Neural crest cell (in vitro differentiated cells): ENCODE measurements around the gene CFAP97. TPM values are rescaled to one million over a fixed set of nuclear protein-coding genes. Genes with fewer than 3 reads are reported as not detected.

Experiments
- DNase-seq: peaks from one replicate; pipeline ENCODE4 v3.0.0; 2021; ENCODE audit warnings: low read depth, mixed read lengths, low spot score
- H3K27ac Mint-ChIP-seq: one replicate; pipeline ENCODE4 v1.8.0; 2021; ENCODE audit warnings: mild to moderate bottlenecking, mixed read lengths; ENCODE audit not compliant: unreplicated experiment
- H3K27me3 Mint-ChIP-seq: 2 replicates; pipeline ENCODE4 v1.8.0; 2021; ENCODE audit warnings: low read depth, mild to moderate bottlenecking, mixed read lengths
- H3K36me3 Mint-ChIP-seq: 2 replicates; pipeline ENCODE4 v1.8.0; 2021; ENCODE audit warnings: low read depth, mild to moderate bottlenecking, mixed read lengths
- H3K4me1 Mint-ChIP-seq: 2 replicates; pipeline ENCODE4 v1.8.0; 2021; ENCODE audit warnings: mixed read lengths
- H3K4me3 Mint-ChIP-seq: one replicate; pipeline ENCODE4 v1.8.0; 2021; ENCODE audit warnings: mild to moderate bottlenecking, mixed read lengths
- H3K9me3 Mint-ChIP-seq: 2 replicates; pipeline ENCODE4 v1.8.0; 2021; ENCODE audit warnings: mixed read lengths
- CTCF ChIP-seq: fragments of 200-600 bp; sonication (generic); conservative IDR thresholded peaks from 2 replicates; pipeline ENCODE4 v1.5.0; 2021; ENCODE audit warnings: antibody characterized with exemption, mild to moderate bottlenecking
- total RNA-seq: library from RNA; stranded (reverse); gene quantifications from 2 replicates; pipeline ENCODE4 v1.2.1, GENCODE V29; 2021

The CFAP97 gene
- total RNA-seq, 1 donor from 2014 or later = 34.6 TPM

GRCh38 chr4:185215261-185215660 is 11.5 kb upstream of the CFAP97 start:
- no peak for TF ChIP-seq CTCF
- Mint-ChIP-seq H3K9me3 (no peaks in the 10 kb centered on the region), H3K27ac (no peak overlapping the region), H3K4me1 (peaks cover 22% of the 10 kb centered on the region), H3K27me3 (peaks cover 9% of the 10 kb centered on the region), H3K4me3 (no peak overlapping the region), H3K36me3 (no peaks in the 10 kb centered on the region)
- DNase-seq = no peak

- no peak for DNase-seq
- peaks cover 25% of the 10 kb centered on the region for H3K4me1 Mint-ChIP-seq
- H3K4me3 Mint-ChIP-seq = peak overlapping the region; percentile 58
- H3K9me3 Mint-ChIP-seq = no peaks in the 10 kb centered on the region
- H3K36me3 Mint-ChIP-seq = no peaks in the 10 kb centered on the region
- peaks cover 10% of the 10 kb centered on the region for H3K27me3 Mint-ChIP-seq
- no peak for TF ChIP-seq CTCF
- no peak overlapping the region for H3K27ac Mint-ChIP-seq
Measured at GRCh38 chr4:185213877-185214276, 10.1 kb upstream of the CFAP97 start.

GRCh38 chr4:185212581-185212980 is 8.8 kb upstream of the CFAP97 start:
- no peak for DNase-seq
- Mint-ChIP-seq H3K27ac (no peak overlapping the region), H3K4me1 (peaks cover 28% of the 10 kb centered on the region), H3K27me3 (peaks cover 15% of the 10 kb centered on the region), H3K36me3 (no peaks in the 10 kb centered on the region), H3K4me3 (peak overlapping the region; percentile 38), H3K9me3 (no peaks in the 10 kb centered on the region)
- TF ChIP-seq CTCF = no peak

- peaks cover 15% of the 10 kb centered on the region for H3K27me3 Mint-ChIP-seq
- no peak overlapping the region for H3K27ac Mint-ChIP-seq
- no peaks in the 10 kb centered on the region for H3K36me3 Mint-ChIP-seq
- H3K9me3 Mint-ChIP-seq = no peaks in the 10 kb centered on the region
- no peak for DNase-seq
- peaks cover 23% of the 10 kb centered on the region for H3K4me1 Mint-ChIP-seq
- no peak for TF ChIP-seq CTCF
- H3K4me3 Mint-ChIP-seq = peak overlapping the region; percentile 93
Measured at GRCh38 chr4:185211641-185212040, 7.8 kb upstream of the CFAP97 start.

GRCh38 chr4:185211035-185211434 is 7.2 kb upstream of the CFAP97 start:
- Mint-ChIP-seq H3K27ac (no peak overlapping the region), H3K9me3 (no peaks in the 10 kb centered on the region), H3K36me3 (no peaks in the 10 kb centered on the region), H3K27me3 (peaks cover 15% of the 10 kb centered on the region), H3K4me1 (peaks cover 22% of the 10 kb centered on the region), H3K4me3 (peak overlapping the region; percentile 93)
- no peak for TF ChIP-seq CTCF
- no peak for DNase-seq
